IMR-90 (cell line): Measurements from ENCODE around the gene PPP3CA.

ENCODE experiments used
- CEBPB ChIP-seq: IDR thresholded peaks from 2 replicates; pipeline ENCODE4 v1.6.1; 2012; ENCODE audit warnings: low read depth, low read length, improper control_type of control experiment
- CHD1 ChIP-seq: IDR thresholded peaks from 2 replicates; pipeline ENCODE4 v1.6.1; 2012; ENCODE audit warnings: low read depth, low read length, improper control_type of control experiment
- FOS ChIP-seq: fragments of 150-350 bp; IDR thresholded peaks from 2 replicates; pipeline ENCODE4 v1.6.1; 2016; ENCODE audit warnings: low read depth, low read length
- MAFK ChIP-seq: IDR thresholded peaks from 2 replicates; pipeline ENCODE4 v1.6.1; 2012; ENCODE audit warnings: low read depth, low read length, improper control_type of control experiment
- POLR2A ChIP-seq: IDR thresholded peaks from 2 replicates; pipeline ENCODE4 v1.6.1; 2012; ENCODE audit warnings: mild to moderate bottlenecking, low read depth, low read length
- RFX5 ChIP-seq: IDR thresholded peaks from 2 replicates; pipeline ENCODE4 v1.8.0; 2012; ENCODE audit warnings: low read depth, mild to moderate bottlenecking, low read length, moderate library complexity
- SMC3 ChIP-seq: fragments of 150-350 bp; IDR thresholded peaks from 2 replicates; pipeline ENCODE4 v1.6.1; 2016; ENCODE audit warnings: low read depth, mild to moderate bottlenecking, antibody characterized with exemption, low read length, moderate library complexity
- TF ChIP-seq, protein P1 (sequence below): conservative IDR thresholded peaks from 2 replicates; pipeline ENCODE4 v1.5.1; 2012; ENCODE audit warnings: mild to moderate bottlenecking, low read depth, low read length, improper control_type of control experiment

GRCh38 chr4:101345271-101345595, 2.1 kb downstream of the PPP3CA start:
- no peak for TF ChIP-seq POLR2A
- TF ChIP-seq, protein P1, sequence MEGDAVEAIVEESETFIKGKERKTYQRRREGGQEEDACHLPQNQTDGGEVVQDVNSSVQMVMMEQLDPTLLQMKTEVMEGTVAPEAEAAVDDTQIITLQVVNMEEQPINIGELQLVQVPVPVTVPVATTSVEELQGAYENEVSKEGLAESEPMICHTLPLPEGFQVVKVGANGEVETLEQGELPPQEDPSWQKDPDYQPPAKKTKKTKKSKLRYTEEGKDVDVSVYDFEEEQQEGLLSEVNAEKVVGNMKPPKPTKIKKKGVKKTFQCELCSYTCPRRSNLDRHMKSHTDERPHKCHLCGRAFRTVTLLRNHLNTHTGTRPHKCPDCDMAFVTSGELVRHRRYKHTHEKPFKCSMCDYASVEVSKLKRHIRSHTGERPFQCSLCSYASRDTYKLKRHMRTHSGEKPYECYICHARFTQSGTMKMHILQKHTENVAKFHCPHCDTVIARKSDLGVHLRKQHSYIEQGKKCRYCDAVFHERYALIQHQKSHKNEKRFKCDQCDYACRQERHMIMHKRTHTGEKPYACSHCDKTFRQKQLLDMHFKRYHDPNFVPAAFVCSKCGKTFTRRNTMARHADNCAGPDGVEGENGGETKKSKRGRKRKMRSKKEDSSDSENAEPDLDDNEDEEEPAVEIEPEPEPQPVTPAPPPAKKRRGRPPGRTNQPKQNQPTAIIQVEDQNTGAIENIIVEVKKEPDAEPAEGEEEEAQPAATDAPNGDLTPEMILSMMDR, result no peak
- TF ChIP-seq MAFK, result no peak
- no peak for TF ChIP-seq FOS
- no peak for TF ChIP-seq CHD1
- TF ChIP-seq RFX5, result no peak
- no peak for TF ChIP-seq SMC3
- TF ChIP-seq CEBPB, result no peak
